HEK293 (cell line): Measurements from ENCODE around the gene NUCB1.

Source experiments
- CTCF ChIA-PET: fragments of 350-600 bp; formaldehyde crosslinking; extraction: SDS; loops from one replicate; lab custom pipeline; 2021; ENCODE audit warnings: antibody characterized with exemption; lab: Yijun Ruan, JAX
- POLR2A ChIA-PET: fragments of 300-600 bp; formaldehyde crosslinking; extraction: SDS; loops from one replicate; lab custom pipeline; 2020; ENCODE audit warnings: antibody characterized with exemption, inconsistent platforms; lab: Yijun Ruan, JAX
- H3K27ac ChIP-seq: fragments of 200-500 bp; sonication (Bioruptor generic); 2 replicates; pipeline ENCODE4 v1.5.1; 2014; ENCODE audit warnings: low read depth, low read length, control low read depth, inconsistent platforms; ENCODE audit errors: extremely low read depth
- H3K36me3 ChIP-seq, 2 experiments: fragments of 200-500 bp in 1 of 2; sonication (Bioruptor generic) in 1 of 2; 1 replicate in 1 of 2; 2 replicates in 1 of 2; pipeline ENCODE4 v1.5.1; 2014 to 2017; ENCODE audit warnings: inconsistent platforms in 2 of 2, low read length in 2 of 2; ENCODE audit not compliant: control insufficient read depth in 2 of 2, insufficient read depth in 1 of 2
- H3K4me1 ChIP-seq: fragments of 200-500 bp; sonication (Bioruptor generic); 2 replicates; pipeline ENCODE4 v1.5.1; 2014; ENCODE audit warnings: mild to moderate bottlenecking, low read length, inconsistent platforms; ENCODE audit not compliant: control insufficient read depth, insufficient read depth
- H3K4me3 ChIP-seq: 2 replicates; pipeline ENCODE4 v1.5.1; 2011; ENCODE audit warnings: low read depth, mild to moderate bottlenecking, control low read depth, low read length, moderate library complexity
- H3K9me3 ChIP-seq: fragments of 200-500 bp; sonication (Bioruptor generic); 2 replicates; pipeline ENCODE4 v1.5.1; 2014; ENCODE audit warnings: low read depth, low read length, inconsistent platforms; ENCODE audit not compliant: control insufficient read depth, insufficient read depth
- AEBP2 ChIP-seq: fragments of 450-650 bp; formaldehyde crosslinking; IDR thresholded peaks from 2 replicates; pipeline ENCODE4 v1.5.1; 2016; ENCODE audit warnings: missing biosample characterization, missing genetic modification characterization, borderline replicate concordance
- EGR2 ChIP-seq: fragments of 450-650 bp; formaldehyde crosslinking; IDR thresholded peaks from 2 replicates; pipeline ENCODE4 v1.5.1; 2016; ENCODE audit warnings: low read depth, missing biosample characterization, missing genetic modification characterization
- GLIS1 ChIP-seq: fragments of 450-650 bp; formaldehyde crosslinking; IDR thresholded peaks from 2 replicates; pipeline ENCODE4 v1.5.1; 2016; ENCODE audit warnings: missing biosample characterization, missing genetic modification characterization
- GLIS2 ChIP-seq: fragments of 450-650 bp; formaldehyde crosslinking; IDR thresholded peaks from 2 replicates; pipeline ENCODE4 v1.5.1; 2016; ENCODE audit warnings: missing biosample characterization, missing genetic modification characterization
- KLF9 ChIP-seq: fragments of 450-650 bp; formaldehyde crosslinking; IDR thresholded peaks from 2 replicates; pipeline ENCODE4 v1.5.1; 2016; ENCODE audit warnings: missing biosample characterization, missing genetic modification characterization, low read depth
- MEIS1 ChIP-seq: sonication (generic); formaldehyde crosslinking; IDR thresholded peaks from 2 replicates; pipeline ENCODE4 v1.8.1; 2022; ENCODE audit warnings: missing genetic modification reagents, mild to moderate bottlenecking, borderline replicate concordance
- PATZ1 ChIP-seq: fragments of 450-650 bp; formaldehyde crosslinking; IDR thresholded peaks from 2 replicates; pipeline ENCODE4 v1.5.1; 2016; ENCODE audit warnings: missing biosample characterization, missing genetic modification characterization
- PRDM1 ChIP-seq: fragments of 450-650 bp; formaldehyde crosslinking; IDR thresholded peaks from 2 replicates; pipeline ENCODE4; 2016; ENCODE audit warnings: missing biosample characterization, missing genetic modification characterization
- RBAK ChIP-seq: fragments of 450-650 bp; formaldehyde crosslinking; IDR thresholded peaks from 2 replicates; pipeline ENCODE4 v1.5.1; 2016; ENCODE audit warnings: missing biosample characterization, missing genetic modification characterization
- REST ChIP-seq: fragments of 450-650 bp; formaldehyde crosslinking; IDR thresholded peaks from 2 replicates; pipeline ENCODE4 v1.5.1; 2016; ENCODE audit warnings: missing biosample characterization, missing genetic modification characterization
- SCRT1 ChIP-seq: fragments of 450-650 bp; formaldehyde crosslinking; IDR thresholded peaks from 2 replicates; pipeline ENCODE4 v1.5.1; 2016; ENCODE audit warnings: missing biosample characterization, missing genetic modification characterization, borderline replicate concordance
- SP2 ChIP-seq: fragments of 450-650 bp; formaldehyde crosslinking; IDR thresholded peaks from 2 replicates; pipeline ENCODE4 v1.5.1; 2016; ENCODE audit warnings: missing biosample characterization, missing genetic modification characterization
- SP3 ChIP-seq: fragments of 450-650 bp; formaldehyde crosslinking; IDR thresholded peaks from 2 replicates; pipeline ENCODE4 v1.5.1; 2016; ENCODE audit warnings: missing biosample characterization, missing genetic modification characterization
- TCF7L2 ChIP-seq: IDR thresholded peaks from 2 replicates; pipeline ENCODE4 v1.6.1; 2011; ENCODE audit warnings: low read depth, mild to moderate bottlenecking, inconsistent platforms, low read length, moderate library complexity, borderline replicate concordance
- ZBTB17 ChIP-seq: fragments of 450-650 bp; formaldehyde crosslinking; IDR thresholded peaks from 2 replicates; pipeline ENCODE4 v1.5.1; 2016; ENCODE audit warnings: missing biosample characterization, missing genetic modification characterization
- ZBTB48 ChIP-seq: fragments of 450-650 bp; formaldehyde crosslinking; IDR thresholded peaks from 2 replicates; pipeline ENCODE4 v1.5.1; 2016; ENCODE audit warnings: missing biosample characterization, missing genetic modification characterization
- ZFHX2 ChIP-seq: fragments of 450-650 bp; formaldehyde crosslinking; conservative IDR thresholded peaks from 2 replicates; pipeline ENCODE4 v1.5.1; 2016; ENCODE audit warnings: missing biosample characterization, missing genetic modification characterization
- ZNF157 ChIP-seq: fragments of 450-650 bp; formaldehyde crosslinking; IDR thresholded peaks from 2 replicates; pipeline ENCODE4 v1.5.1; 2016; ENCODE audit warnings: missing biosample characterization, missing genetic modification characterization
- ZNF2 ChIP-seq: fragments of 450-650 bp; formaldehyde crosslinking; IDR thresholded peaks from 2 replicates; pipeline ENCODE4 v1.5.1; 2016; ENCODE audit warnings: missing biosample characterization, missing genetic modification characterization
- ZNF311 ChIP-seq: fragments of 450-650 bp; formaldehyde crosslinking; IDR thresholded peaks from 2 replicates; pipeline ENCODE4 v1.5.1; 2017; ENCODE audit warnings: missing biosample characterization, missing genetic modification characterization, borderline replicate concordance
- ZNF341 ChIP-seq: fragments of 450-650 bp; formaldehyde crosslinking; IDR thresholded peaks from 2 replicates; pipeline ENCODE4; 2016; ENCODE audit warnings: low read depth, missing biosample characterization, missing genetic modification characterization
- ZNF366 ChIP-seq: fragments of 450-650 bp; formaldehyde crosslinking; conservative IDR thresholded peaks from 2 replicates; pipeline ENCODE4 v1.5.1; 2016; ENCODE audit warnings: missing biosample characterization, missing genetic modification characterization
- ZNF555 ChIP-seq: fragments of 450-650 bp; formaldehyde crosslinking; conservative IDR thresholded peaks from 2 replicates; pipeline ENCODE4 v1.5.1; 2017; ENCODE audit warnings: missing biosample characterization, mild to moderate bottlenecking, missing genetic modification characterization, inconsistent platforms
- ZNF580 ChIP-seq: fragments of 450-650 bp; formaldehyde crosslinking; IDR thresholded peaks from 2 replicates; pipeline ENCODE4 v1.5.1; 2016; ENCODE audit warnings: missing biosample characterization, missing genetic modification characterization
- ZNF596 ChIP-seq: fragments of 450-650 bp; IDR thresholded peaks from 2 replicates; pipeline ENCODE4 v1.5.0; 2018; ENCODE audit warnings: missing biosample characterization, mild to moderate bottlenecking, missing genetic modification characterization, moderate library complexity
- ZNF843 ChIP-seq: fragments of 450-650 bp; formaldehyde crosslinking; IDR thresholded peaks from 2 replicates; pipeline ENCODE4 v1.5.1; 2016; ENCODE audit warnings: missing biosample characterization, missing genetic modification characterization
- TF ChIP-seq, protein P1 (sequence below): fragments of 450-650 bp; formaldehyde crosslinking; IDR thresholded peaks from 2 replicates; pipeline ENCODE4 v1.5.1; 2016; ENCODE audit warnings: missing biosample characterization, missing genetic modification characterization

The NUCB1 gene

GRCh38 chr19:48868114-48868886 lies 31.8 kb upstream of the NUCB1 start, which contains the start of gene PLEKHA4:
TSS of gene PLEKHA4 (minus strand) at chr19:48868617. CDS start at chr19:48867620, 997 bp downstream.
- peaks cover 9% of the 10 kb centered on the region; the same call in 1 of the 2 replicates for H3K4me1 ChIP-seq
- POLR2A ChIA-PET: interaction anchor here (1.2 to 1.6 kb wide), 2 partner anchors 21 to 24 kb away, joined by 3 to 7 read pairs; no protein-coding TSS in a partner anchor
- peak within 1 kb of the TSS; percentile 40 for H3K27ac ChIP-seq
- H3K4me3 ChIP-seq: no peak within 1 kb of the TSS
- H3K36me3 ChIP-seq: peaks cover 0 to 1% of the 10 kb centered on the region in 2 experiments; a peak in 1 of 3 replicates
- CTCF ChIA-PET: interaction anchor here (0.6 to 2.2 kb wide), 3 partner anchors 26 to 363 kb away, joined by 3 to 11 read pairs (median 4); no protein-coding TSS in a partner anchor
- no peaks in the 10 kb centered on the region for H3K9me3 ChIP-seq
- no peak for TF ChIP-seq AEBP2 (tag by site-specific recombination)
- TF ChIP-seq ZFHX2 (tag by site-specific recombination): peak; percentile 92
- TF ChIP-seq TCF7L2: no peak
- TF ChIP-seq REST (tag by site-specific recombination): 0 out of 2 replicates have a peak, but pooled peaks have one; percentile 51
- peak; percentile 100 for TF ChIP-seq PRDM1 (tag by site-specific recombination)
- TF ChIP-seq GLIS1: peak; percentile 26; the same call in 1 of the 2 replicates
- peak; percentile 97 for TF ChIP-seq ZNF366
- TF ChIP-seq GLIS2 (tag by site-specific recombination): peak; percentile 83
- TF ChIP-seq ZNF2: 0 out of 2 replicates have a peak, but pooled peaks have one; percentile 22
- TF ChIP-seq KLF9: peak; percentile 45
- peak; percentile 65 for TF ChIP-seq SP3 (tag by site-specific recombination)
- no peak for TF ChIP-seq MEIS1 (CRISPR knock-in tag)
- no peak for TF ChIP-seq ZNF555 (tag by site-specific recombination)
- TF ChIP-seq ZNF596: peak; percentile 86
- TF ChIP-seq ZNF580 (tag by site-specific recombination): peak; percentile 51; the same call in 1 of the 2 replicates
- no peak for TF ChIP-seq ZNF311 (tag by site-specific recombination)
- peak; percentile 12; the same call in 1 of the 2 replicates for TF ChIP-seq SCRT1 (tag by site-specific recombination)
- TF ChIP-seq RBAK: peak; percentile 69; the same call in 1 of the 2 replicates
- TF ChIP-seq ZBTB48 (tag by site-specific recombination): no peak
- TF ChIP-seq, protein P1, sequence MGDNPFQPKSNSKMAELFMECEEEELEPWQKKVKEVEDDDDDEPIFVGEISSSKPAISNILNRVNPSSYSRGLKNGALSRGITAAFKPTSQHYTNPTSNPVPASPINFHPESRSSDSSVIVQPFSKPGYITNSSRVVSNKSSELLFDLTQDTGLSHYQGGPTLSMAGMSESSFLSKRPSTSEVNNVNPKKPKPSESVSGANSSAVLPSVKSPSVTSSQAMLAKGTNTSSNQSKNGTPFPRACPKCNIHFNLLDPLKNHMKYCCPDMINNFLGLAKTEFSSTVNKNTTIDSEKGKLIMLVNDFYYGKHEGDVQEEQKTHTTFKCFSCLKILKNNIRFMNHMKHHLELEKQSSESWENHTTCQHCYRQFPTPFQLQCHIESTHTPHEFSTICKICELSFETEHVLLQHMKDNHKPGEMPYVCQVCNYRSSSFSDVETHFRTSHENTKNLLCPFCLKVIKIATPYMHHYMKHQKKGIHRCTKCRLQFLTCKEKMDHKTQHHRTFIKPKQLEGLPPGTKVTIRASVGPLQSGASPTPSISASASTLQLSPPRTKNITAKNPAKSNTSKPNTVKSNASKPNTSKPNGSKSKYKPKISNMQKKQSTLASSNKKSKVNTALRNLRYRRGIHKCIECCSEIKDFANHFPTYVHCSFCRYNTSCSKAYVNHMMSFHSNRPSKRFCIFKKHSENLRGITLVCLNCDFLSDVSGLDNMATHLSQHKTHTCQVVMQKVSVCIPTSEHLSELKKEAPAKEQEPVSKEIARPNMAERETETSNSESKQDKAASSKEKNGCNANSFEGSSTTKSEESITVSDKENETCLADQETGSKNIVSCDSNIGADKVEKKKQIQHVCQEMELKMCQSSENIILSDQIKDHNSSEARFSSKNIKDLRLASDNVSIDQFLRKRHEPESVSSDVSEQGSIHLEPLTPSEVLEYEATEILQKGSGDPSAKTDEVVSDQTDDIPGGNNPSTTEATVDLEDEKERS (tag by site-specific recombination): no peak
- TF ChIP-seq SP2 (tag by site-specific recombination): peak; percentile 48
- peak; percentile 80 for TF ChIP-seq EGR2
- TF ChIP-seq ZNF843 (tag by site-specific recombination): peak; percentile 54
- TF ChIP-seq ZNF157 (tag by site-specific recombination): peak; percentile 38; the same call in 1 of the 2 replicates
- peak; percentile 55 for TF ChIP-seq ZNF341 (tag by site-specific recombination)
- TF ChIP-seq ZBTB17: peak; percentile 76; the same call in 1 of the 2 replicates
- peak; percentile 85 for TF ChIP-seq PATZ1 (tag by site-specific recombination)
